OCI-LY1 (cell line): ENCODE results near the gene SUN1.

Experiments
- CTCF ChIP-seq: fragments of 200-600 bp; sonication (generic), shearing (Covaris generic); IDR thresholded peaks from 2 replicates; pipeline ENCODE4 v1.5.1; 2017; ENCODE audit warnings: mild to moderate bottlenecking, antibody characterized with exemption, low read length, moderate library complexity, mixed read lengths
- EZH2 ChIP-seq: fragments of 200-600 bp; sonication (generic), shearing (Covaris generic); IDR thresholded peaks from 2 replicates; pipeline ENCODE4 v1.8.0; 2017; ENCODE audit warnings: borderline replicate concordance, mixed run types, mild to moderate bottlenecking, antibody characterized with exemption, low read length, moderate library complexity, mixed read lengths

GRCh38 chr7:923108-924041 lies 91.1 kb downstream of the SUN1 start:
- TF ChIP-seq CTCF, result no peak
- TF ChIP-seq EZH2, result no peak
